Activated CD4-positive, alpha-beta T cell treated with anti-CD3 and anti-CD28 coated beads, Interleukin-2, amount 50 U/mL, for 16 hours (primary cell): Measurements from ENCODE around the gene NPNT.

ENCODE experiments used
- DNase-seq: peaks from one replicate; pipeline ENCODE4 v3.0.0-alpha.2; 2020

NPNT gene

DNA sequence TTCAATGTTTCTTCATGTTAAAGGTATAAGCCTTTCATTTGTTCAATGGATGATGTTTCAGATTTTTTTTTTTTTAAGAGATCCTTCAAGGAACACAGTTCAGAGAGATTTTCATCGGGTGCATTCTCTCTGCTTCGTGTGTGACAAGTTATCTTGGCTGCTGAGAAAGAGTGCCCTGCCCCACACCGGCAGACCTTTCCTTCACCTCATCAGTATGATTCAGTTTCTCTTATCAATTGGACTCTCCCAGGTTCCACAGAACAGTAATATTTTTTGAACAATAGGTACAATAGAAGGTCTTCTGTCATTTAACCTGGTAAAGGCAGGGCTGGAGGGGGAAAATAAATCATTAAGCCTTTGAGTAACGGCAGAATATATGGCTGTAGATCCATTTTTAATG lies 75.8 kb downstream of the NPNT start:
- DNase-seq: no peak

DNA sequence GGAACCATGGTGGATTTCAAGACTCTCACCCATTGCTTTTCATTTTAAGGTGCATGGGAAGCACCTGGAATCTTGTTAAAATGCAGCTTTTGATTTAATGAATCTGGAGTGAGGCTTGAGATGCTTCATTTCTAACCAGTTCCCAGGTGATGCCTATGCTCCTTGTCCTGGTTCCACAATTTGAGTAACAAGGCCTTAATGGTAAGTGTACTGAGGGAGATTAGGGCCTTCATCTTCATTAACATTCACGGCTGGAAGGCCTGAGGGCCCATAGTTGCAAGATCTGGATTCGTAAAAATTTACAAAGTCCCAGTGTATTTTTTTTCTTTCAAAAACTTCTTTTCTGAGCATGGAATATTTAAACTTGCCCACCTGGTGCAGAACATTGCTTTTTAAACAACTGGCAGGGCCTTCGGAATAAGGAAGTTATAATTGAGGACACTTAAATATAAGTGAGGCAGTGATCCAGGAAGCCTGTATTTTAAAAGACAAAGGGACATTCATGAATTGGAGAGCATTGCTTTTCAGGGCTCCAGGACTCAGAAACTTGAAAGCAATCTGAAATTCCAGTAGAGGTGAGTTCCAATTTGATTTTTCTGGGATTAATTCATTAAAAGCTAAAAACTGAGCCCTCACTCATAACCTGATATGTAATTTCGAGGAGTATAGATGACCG lies 77.8 kb downstream of the NPNT start:
- DNase-seq: no peak

DNA sequence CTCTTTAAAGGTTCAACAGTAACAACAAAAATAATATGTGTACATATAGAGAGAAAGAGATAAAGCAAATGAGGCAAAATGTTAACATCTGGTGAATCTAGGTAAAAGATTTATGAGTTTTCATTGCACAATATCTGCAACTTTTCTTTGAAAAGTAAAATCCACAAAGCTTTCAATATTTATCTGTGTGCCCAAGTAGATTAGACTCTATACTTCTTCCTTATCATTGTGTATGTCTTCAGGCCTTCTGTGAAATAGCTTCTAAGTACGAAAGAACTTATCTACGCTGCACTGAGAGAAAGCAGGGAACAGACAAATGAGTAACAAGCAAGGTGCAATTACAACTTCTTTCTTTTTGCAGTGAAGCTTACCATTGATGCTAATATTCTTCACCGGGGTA lies 81.6 kb downstream of the NPNT start:
- DNase-seq: no peak

DNA sequence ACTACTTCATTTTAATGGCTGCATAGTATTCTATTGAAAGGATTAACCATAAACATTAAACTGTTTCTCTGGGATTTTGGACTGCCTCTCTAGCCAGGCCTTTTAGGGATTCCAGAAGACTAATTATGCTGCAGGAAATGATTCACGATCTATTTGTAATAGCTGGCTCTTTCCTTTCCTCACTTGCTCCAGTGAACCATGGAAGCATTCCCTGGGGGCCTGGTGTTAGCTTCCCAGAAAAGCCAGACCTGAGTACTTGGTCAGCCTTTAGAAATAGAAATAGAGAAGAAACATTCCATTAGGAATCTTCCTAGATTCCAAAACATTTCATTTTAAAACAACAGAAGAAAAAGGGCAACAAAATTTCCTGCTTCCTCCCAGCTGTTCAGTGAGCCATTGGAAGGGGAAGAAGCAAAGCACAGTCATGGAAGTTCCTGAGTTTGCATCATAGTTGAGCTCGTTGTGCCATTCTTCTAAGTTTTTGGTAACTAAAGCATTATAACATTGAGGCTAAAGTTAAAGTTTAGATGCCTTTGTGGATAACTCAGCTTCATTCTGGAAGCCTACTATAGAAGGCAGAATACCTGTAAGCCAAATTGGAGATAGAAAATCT lies 83.5 kb downstream of the NPNT start:
- DNase-seq: no peak

DNA sequence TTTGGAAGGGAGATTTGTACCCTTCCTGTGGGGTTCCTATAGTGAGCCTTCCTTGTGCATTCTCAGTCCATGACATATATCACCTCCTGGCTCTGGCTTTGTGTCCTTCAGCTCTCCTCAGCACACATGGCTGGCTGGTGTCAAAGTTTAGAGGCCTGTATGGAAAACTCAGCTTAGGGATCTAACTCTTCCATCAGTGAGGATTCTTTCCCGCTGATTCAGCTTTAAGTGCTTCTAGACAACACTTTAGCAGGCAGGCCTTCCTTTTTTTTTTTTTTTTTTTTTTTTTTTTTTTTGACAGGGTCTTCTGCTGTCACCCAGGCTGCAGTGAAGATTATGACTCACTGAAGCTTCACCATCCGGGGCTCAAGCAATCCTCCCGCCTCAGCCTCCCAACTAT lies 84.2 kb downstream of the NPNT start:
- no peak for DNase-seq

DNA sequence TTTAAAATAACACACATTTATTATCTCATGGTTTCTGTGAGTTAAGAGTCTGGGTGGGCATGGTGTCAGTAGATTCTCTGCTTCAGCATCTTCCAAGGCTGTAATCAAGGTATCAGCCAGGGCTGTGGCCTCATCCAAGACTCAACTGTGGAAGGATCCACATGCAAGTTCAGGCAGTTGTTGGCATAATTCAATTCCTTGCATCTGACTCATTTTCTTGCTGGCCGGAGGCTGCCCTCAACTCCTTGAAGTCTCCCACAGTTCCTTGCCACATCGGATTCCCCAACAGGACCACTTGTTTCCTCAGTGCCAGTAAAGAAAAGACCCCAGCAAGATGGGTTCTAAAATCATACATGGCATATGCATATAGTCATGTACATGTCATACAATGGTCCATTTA lies 93.4 kb downstream of the NPNT start:
- DNase-seq: no peak

DNA sequence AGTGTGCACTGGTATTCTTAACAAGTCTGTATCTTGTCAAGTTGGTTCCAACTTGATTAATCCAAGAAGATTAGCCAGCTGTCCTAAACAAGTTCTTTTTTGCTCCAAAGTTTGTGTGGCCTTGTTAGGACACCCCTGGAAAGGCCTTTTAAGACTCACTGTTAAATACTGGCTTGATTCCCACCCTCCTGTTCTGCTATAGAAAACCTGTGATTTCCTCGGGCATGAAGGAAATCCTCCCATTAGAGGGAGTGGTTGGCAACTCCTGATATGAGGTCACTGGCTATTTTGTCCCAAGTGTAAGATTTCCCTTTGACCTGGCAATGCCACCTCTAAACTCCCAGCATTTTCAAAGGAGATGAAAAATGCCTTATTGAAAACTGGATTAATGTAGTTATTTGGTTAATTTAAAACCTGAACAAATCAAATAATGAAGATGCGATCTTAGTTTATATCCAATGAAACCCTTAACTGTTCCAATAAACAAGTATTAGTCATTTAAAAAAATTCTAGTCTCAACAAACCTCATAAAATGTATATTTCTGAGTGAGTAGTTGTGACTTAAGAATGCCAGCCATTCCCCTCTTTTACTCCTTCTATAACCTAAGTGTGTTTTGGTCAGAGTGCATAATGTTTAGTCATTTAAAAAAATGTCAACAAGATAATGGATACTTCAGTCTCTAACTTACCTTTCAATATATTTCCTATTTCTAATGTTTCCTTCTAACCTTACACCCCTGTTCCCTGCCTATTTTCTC lies 94.4 kb downstream of the NPNT start:
- DNase-seq: no peak

DNA sequence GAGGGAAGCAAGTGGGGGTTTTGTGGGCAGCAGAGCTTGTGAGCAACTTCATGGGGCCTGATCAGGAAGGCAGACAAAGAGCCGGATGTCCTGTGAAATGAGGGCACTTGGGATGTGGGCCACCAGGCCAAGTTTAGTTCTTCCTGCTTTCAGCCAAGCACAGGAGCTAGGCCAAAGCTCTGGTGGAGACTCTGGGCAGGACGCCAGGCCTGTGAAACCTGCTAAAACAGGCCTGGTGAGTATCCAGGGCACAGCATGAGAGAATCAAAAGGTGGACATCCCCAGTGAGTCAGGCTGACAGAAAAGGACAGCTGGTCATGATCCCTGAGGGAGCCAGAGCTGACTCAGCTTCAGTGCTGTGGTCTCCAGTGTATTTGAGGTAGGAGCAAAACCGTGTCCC lies 95.7 kb downstream of the NPNT start:
- no peak for DNase-seq

DNA sequence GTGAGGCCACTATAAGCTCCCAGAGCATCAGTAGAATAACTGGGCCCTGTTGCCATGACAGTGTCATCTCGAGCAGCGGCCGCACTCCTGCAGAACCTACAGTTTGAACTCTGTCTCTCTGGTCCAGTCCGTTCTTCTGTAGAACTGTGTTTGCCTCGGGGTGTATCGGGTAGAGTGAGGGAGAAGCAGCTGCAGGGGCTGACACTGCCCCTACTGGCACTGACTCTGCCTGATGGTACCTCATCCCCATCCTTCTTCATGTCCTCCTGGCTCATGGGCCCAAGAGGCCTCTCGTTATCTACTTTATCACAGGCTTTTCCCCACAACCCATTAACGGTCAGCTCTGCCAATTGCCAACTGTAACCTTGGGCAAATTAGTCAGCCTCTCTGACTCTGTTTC lies 96.5 kb downstream of the NPNT start:
- DNase-seq: no peak

DNA sequence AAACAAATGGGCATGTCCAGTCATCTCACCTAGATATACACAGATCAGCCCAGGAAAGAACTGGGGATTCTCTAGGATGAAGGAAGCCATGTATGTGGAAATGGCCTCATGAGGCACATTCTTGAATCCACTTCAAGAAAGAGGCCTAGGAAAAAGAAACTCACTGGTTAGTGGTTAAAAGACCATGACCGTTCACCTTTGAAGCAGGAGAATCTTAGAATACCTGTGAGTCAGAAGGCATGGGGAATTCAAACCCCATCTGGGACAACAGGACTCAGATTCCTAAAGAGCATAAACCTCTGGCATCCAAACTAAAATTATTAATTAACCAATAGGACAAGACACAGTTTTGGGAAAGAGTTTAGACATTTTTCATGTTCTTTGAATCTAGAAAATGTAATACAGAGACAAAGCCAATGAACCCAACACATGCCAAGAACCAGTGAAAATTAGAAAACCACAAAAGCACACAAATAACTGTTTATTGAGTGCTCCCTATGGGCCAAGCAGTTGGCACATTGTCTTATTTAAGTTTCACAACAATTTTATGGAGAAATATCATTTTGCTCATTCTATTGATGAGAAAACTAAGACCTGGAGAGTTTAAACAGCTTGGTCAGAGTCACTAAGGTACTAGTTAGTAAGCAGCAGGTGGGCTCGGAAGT lies 97.5 kb downstream of the NPNT start:
- DNase-seq: no peak

DNA sequence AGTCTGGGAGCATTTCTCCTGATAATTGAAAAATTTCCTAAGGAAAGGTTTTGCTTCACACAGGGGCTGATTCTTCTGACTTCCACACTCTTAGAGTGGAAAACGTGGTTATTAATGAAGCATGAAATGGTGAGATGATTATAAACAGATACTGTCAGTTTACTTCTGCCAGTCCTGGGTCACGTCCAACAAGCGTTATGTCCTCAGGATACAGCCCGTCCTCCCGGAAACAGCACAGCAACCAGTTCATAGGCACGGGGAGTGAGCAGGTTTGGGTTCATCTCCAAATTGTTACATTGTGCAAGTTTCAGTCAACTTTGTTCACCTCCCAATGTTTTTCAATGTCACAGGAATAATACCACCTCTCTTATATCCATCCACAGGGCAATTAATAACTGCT lies 98.8 kb downstream of the NPNT start:
- no peak for DNase-seq

DNA sequence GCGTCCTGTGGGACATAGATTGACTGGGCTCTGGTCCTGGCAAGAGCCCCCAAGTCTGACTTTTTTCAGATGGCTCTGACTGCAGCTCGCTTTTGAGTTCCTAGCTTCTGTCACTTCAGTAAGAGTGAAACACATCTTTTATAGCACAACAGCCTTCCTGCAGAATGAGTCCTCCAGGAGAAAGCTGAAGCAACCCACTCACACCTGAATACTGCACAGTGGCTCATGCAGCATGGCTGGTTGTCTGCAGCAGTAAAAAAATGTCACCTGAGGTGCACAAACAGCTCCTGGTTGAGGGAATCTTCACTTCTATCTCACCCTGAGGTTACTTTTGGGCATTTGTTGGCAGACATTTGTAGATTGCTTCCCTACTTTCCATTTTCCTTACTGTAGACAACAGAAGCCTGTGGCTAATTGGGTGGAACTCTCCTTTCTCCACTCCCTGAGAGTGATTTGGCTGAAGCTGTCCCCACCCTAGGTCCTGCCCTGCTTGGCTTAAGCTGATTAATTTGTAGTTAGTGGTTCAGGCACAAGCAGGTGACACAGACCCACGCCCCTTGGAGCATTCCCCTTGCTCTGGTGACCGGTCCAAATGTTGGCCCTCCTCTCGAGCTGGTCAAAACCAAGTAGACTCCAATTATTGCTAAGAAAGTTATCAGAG lies 99.7 kb downstream of the NPNT start:
- DNase-seq: no peak

DNA sequence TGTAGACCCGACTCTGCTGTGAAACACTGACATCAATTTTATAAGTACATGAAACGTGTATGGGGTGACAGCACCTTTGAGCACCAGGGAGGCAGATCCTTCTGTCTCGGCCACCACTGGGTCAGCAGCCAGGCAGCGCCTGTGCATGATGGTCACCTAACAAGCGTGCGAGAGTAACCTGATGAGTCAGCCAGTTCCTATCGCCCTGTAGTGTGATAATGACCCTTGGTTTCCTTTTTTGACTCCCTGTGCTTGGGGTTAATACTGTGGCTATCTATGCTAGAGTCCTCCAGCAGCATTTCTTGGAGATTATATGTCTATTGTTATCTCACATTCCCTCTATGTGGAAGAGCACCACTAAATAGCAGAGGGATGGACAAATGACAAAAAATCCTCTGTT lies 101.6 kb downstream of the NPNT start:
- DNase-seq: no peak

DNA sequence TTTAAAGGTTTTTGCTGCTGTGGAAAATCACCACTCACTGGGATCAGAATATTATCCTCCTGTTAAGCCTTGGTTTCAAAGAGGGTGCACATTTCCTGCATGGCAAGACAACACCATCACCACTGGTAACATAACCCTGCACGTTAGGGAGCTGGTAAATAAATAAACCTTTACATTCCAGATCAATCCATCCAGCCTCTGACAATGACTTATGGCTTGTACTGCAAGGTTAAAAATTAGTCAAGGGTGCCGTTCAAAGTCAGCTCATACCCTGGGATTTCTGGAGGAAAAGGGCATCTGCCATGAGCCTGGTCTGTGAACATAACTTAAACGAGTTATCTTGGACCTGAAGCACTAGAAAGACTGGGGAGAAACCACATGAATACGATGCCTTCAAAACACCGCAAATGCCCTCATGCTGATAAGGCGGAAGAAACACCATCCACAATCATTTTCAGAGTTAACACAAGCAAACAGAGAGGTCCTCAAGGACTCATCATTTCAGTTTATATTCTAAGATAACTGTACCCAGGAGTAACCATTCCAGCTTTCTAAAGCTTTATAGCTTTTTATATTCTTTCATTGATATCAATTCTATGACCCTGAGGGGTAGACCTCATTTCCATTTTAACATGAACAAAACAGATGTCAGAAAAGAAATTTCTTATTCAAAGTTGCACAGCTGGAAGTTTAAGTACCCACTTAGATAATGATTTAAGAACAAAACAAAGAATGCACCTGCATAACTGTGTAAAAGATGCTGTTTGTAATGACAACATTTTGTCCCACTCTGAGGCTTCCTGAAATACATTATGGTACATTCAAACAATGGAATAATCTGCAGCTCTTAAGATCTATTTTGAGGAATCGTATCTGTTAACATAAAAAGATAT lies 103.1 kb downstream of the NPNT start:
- no peak for DNase-seq

DNA sequence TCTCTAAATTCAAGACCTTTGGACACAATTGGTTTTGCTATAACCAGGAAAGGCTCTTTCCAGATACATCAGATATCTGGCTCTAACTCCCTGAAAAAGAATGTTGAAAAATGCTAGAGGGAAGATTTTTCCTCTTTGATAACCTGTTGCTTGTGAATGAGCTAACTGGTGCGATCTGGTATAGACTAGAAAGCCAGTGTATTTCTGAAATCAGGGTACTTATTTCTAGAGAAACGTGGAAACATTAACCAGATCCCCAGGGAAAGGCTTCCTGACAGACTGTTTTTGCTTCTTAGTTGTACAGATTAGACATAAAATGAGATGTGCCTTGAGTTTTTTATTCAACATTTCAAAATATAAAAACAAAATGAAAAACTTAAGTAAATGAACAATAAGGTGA lies 107.7 kb downstream of the NPNT start:
- DNase-seq: no peak

DNA sequence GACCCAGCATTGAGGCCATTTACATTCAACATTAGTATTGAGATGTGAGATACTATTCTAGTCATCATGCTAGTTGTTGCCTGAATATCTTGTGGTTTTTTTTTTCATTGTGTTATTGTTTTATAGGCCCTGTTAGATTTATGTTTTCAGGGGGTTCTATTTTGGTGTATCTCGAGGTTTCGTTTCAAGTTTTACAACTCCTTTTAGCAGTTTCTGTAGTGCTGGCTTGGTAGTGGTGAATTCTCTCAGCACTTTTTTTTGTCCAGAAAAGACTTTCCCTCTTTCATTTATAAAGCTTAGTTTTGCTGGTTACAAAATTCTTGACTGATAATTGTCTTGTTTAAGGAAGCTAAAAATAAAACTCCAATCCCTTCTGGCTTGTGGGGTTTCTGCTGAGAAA lies 115.5 kb downstream of the NPNT start:
- DNase-seq: no peak

DNA sequence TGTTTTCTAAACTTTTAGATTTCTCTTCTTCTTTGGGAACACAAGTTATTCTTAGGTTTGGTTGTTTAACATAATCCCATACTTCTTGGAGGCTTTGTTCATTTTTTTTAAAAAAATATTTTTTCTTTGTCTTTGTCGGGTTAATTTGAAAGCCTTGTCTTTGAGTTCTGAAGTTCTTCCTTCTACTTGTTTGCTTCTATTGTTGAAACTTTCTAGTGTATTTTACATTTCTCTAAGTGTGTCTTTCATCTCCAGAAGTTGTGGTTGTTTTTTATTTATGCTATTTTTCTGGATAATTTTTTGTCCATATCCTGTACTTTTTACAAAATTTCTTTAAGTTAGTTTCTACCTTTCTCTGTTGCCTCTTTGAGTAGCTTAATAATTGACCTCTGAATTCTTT lies 116.1 kb downstream of the NPNT start:
- no peak for DNase-seq

DNA sequence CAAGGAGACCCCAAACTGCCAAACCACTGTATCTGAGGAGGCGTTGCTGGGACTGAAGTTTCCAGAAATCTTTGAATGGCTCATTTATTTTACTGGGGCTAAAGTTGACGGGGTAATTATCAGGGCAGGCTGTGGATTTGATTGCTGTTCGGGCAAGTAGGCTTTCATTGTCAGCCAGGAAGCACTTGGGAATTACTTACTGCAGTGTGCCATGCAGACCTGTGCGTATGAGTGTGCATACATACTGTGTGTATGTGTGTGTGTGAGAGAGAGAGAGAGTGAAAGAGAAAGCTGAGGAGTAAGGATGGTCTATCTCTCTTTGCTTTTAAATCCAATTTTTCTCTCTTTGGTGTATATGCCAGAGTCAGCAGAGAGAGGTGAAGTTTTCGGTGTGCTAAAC lies 122.7 kb downstream of the NPNT start:
- no peak for DNase-seq

DNA sequence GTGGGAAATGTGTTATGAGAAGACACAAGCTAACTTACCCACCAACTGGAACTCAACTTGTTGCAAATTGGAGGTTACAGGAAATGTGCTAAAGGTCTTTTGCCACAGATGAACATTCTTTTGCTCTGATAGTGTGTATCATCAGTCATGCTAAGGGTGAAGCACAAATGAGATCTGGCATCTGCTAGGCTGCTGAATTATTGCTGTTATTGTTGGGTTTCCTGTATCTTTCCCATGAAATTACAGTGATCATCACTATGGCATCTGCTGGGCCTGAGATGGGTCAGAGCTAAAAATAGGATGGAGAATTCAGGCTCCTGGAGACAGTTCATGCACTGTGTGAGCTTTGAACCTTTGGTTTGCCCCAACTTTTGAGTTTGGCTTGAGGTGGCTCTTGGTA lies 124.5 kb downstream of the NPNT start:
- no peak for DNase-seq
